Astrocyte of the cerebellum (primary cell): ENCODE measurements around the gene EFCAB13.
A peak's percentile ranks its signal among the peaks of the same experiment; 100 is the strongest.

Experiments
- DNase-seq: peaks from one replicate; pipeline ENCODE4 v3.0.0-alpha.2; 2011; ENCODE audit warnings: low read depth
- H3K4me3 ChIP-seq: 2 replicates; pipeline ENCODE4 v1.5.1; 2011; ENCODE audit warnings: mild to moderate bottlenecking, low read depth, low read length, moderate library complexity
- in situ Hi-C: cut with HindIII; loops from 2 replicates; pipeline ENCODE4 v1.10.0; 2017; ENCODE audit warnings: low sequenced_read_pairs
- TF ChIP-seq, protein P1 (sequence below): IDR thresholded peaks from 2 replicates; pipeline ENCODE4 v1.5.1; 2012; ENCODE audit warnings: low read length, low read depth, moderate library complexity, mild to moderate bottlenecking; ENCODE audit errors: missing control alignments

EFCAB13 gene

DNA sequence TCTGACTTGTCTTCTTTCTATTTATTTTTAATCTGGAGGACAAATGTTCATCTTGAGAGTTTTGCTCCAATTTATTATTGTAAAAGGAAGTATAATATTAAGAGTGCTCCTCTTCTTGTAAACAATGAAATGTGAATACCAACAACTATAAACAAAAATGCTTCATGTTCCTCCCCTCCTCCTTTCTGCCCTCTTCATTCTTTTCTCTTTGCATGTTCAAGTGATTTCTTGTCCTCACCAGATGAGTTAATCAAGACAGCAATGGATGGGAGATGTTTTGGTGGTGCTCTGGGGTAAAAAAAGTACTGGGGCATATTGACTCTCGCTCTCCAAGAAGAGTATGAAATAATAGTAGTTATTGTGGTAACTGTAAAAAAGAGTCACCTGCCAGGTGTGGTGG, 45.8 kb upstream of the EFCAB13 start:
- in situ Hi-C loops = no loop called here
- DNase-seq = no peak
- TF ChIP-seq, protein P1, sequence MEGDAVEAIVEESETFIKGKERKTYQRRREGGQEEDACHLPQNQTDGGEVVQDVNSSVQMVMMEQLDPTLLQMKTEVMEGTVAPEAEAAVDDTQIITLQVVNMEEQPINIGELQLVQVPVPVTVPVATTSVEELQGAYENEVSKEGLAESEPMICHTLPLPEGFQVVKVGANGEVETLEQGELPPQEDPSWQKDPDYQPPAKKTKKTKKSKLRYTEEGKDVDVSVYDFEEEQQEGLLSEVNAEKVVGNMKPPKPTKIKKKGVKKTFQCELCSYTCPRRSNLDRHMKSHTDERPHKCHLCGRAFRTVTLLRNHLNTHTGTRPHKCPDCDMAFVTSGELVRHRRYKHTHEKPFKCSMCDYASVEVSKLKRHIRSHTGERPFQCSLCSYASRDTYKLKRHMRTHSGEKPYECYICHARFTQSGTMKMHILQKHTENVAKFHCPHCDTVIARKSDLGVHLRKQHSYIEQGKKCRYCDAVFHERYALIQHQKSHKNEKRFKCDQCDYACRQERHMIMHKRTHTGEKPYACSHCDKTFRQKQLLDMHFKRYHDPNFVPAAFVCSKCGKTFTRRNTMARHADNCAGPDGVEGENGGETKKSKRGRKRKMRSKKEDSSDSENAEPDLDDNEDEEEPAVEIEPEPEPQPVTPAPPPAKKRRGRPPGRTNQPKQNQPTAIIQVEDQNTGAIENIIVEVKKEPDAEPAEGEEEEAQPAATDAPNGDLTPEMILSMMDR = no peak
- H3K4me3 ChIP-seq = no peak overlapping the region

DNA sequence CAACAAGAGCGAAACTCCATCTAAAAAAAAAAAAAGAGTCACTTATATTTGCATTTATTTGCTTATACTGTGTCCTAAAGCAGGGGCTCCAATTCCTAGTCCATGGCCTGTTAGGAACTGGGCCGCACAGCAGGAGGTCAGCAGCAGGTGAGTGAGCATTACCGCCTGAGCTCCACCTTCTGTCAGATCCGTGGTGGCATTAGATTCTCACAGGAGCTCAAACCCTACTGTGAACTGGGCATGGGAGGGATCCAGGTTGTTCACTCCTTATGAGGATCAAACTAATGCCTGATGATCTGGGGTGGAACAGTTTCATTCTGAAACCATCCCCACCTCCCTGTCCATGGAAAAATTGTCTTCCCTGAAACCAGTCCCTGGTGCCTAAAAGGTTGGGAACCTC, 45.2 kb upstream of the EFCAB13 start:
- no peak overlapping the region for H3K4me3 ChIP-seq
- DNase-seq = no peak
- in situ Hi-C loops = no loop called here
- TF ChIP-seq, protein P1 = no peak

DNA sequence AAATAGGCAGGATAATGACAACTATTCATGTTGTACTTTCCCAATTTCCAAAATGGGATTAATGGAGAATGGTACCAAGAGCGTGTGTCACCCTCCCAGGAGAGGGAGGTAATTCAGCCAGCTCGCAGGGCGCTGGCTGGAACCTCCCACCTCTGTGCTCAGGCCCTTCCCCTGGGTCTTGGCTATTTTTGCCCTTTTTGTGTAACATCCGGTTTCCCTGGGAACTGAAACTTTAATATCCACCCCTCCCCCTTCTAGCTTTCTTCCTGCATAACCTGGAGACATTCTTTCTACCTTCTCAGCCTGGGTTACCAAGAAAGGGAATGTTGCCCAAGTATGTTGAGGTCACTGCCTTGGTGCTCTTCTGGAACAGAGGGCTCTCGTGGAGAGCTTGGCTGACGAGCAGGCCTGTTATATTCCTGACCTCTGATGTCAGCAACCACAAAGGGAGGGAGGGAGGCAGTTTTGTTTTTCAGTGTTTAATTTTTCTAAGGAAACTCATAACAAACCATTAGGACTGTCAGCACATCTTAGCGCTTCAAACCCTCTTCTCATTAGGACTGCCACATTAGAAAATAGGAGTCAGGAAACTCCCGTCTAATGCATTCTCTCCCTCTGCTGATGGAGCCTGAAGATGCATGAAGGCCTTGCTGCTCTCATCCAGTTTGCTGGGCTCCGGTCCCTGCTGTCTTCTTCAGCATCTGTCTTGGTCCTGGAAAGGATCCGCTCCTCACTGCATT, 44.5 kb upstream of the EFCAB13 start:
- DNase-seq = peak; percentile 99
- H3K4me3 ChIP-seq = no peak overlapping the region
- in situ Hi-C loops = no loop called here

DNA sequence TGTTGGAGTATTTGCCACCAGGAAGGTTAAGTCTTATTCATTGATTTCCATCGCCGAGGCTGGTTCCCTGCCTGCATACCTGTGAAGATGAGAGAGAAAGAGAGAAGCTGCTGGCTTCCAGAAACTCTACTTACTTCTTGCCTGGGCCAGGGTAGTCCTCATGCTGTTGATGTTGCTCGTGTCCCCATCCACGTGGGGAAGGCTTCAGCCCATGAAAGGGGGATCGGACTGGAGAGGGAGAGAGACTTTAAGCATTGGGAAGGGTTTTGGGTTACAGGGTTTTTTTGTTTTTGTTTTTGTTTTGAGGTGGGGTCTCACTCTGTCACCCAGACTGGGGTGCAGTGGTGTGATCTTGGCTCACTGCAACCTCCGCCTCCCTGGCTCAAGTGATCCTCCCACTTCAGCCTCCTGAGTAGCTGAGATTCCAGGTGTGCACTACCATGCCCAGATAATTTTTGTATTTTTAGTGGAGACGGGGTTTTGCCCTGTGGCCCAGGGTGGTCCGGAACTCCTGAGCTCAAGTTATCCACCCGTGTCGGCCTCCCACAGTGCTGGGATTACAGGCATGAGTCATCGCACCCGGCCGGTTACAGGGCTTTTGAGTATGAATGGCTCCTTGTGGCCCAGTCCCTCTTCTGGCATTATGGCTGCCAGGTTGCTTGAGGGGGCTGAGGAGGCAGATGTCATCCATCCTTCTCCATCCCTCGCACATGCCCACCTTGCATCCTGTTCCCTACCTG, 43.5 kb upstream of the EFCAB13 start:
- H3K4me3 ChIP-seq = no peak overlapping the region
- in situ Hi-C loops = no loop called here
- DNase-seq = no peak
- TF ChIP-seq, protein P1 = no peak

More for the DNA sequence above, 44.5 kb upstream of the EFCAB13 start:
- TF ChIP-seq, protein P1 = peak; percentile 43

DNA sequence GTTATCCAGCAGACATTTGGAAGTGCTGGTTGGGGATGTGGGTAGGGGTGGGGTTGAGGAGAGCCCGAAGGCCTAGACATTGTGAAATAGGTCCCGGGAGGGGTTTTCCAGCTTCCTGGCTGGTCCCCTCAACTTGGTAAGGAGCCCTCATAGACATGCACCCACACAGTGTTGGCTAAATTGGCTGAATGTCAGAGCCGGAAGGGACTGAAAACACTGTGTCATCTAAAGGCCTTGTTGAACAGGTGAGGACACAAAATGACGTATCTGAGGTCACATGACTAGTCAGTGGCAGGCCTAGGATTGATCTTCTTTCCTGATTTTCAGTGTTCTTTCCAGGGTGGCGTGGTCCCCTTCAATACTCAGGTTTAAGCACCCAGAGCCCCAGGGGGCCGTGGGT, 42.5 kb upstream of the EFCAB13 start:
- no peak overlapping the region for H3K4me3 ChIP-seq
- no peak for DNase-seq
- TF ChIP-seq, protein P1 = no peak
- in situ Hi-C loops = no loop called here

DNA sequence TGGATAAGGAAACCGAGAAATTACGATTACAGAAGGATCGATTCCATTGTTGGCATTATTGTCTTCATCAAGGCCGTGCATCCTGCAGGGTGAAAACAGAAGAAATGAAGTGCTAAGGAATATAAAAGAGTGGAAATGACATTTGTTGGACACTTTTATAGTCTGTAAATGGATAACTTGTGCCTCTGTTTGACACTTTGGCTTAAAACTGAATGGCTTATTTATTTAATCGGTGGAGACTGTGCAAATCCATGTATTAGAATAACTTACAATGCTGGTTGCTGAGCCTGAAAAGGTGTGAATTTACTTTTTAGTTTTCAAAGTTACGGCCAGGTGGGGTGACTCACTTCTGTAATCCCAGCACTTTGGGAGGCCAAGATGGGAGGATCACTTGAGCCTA, 38.8 kb upstream of the EFCAB13 start:
- TF ChIP-seq, protein P1 = no peak
- H3K4me3 ChIP-seq = no peak overlapping the region
- in situ Hi-C loops = no loop called here
- DNase-seq = no peak
